Adrenal gland (tissue), 5 donors: Measurements from ENCODE around the gene DKK1.

Experiments
- POLR2A ChIP-seq, 2 donors: fragments of 450-650 bp; IDR thresholded peaks; one replicate each; pipeline ENCODE4 v1.6.1; 2017; ENCODE audit warnings: antibody characterized with exemption in 2 of 2, mild to moderate bottlenecking in 2 of 2, moderate library complexity in 1 of 2
- TF ChIP-seq, protein P1 (sequence below), 6 experiments: fragments of 450-650 bp in 4 of 6; fragments of 200-600 bp in 2 of 6; sonication (generic) in 1 of 6; IDR thresholded peaks; 1 replicate in 5 of 6; 2 replicates in 1 of 6; pipeline versions ENCODE4 v1.5.1 to v1.8.0; 2016 to 2021; ENCODE audit warnings: antibody characterized with exemption in 6 of 6, mild to moderate bottlenecking in 2 of 6, moderate library complexity in 1 of 6
- donor health status: DM: no; HTN: no; CAD: no.

DNA sequence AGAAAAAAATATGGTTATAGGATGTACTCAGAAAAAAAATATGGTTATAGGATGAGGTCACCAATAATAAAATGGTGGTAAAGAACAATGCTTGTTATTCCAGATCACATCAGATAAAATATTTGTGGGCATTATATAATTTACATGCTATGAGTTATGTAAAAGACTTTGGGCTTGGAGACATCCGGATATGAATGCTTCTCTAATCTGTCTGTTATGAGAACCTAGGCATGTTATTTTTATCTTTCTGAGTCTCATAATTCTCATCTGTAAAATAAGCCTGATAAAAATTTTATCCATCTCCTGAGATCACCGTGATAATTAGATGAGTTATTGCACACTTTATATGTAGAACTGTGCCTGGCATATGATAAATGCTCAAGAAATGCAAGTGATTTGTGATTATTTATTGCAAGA, 37.8 kb downstream of the DKK1 start:
- TF ChIP-seq, protein P1, sequence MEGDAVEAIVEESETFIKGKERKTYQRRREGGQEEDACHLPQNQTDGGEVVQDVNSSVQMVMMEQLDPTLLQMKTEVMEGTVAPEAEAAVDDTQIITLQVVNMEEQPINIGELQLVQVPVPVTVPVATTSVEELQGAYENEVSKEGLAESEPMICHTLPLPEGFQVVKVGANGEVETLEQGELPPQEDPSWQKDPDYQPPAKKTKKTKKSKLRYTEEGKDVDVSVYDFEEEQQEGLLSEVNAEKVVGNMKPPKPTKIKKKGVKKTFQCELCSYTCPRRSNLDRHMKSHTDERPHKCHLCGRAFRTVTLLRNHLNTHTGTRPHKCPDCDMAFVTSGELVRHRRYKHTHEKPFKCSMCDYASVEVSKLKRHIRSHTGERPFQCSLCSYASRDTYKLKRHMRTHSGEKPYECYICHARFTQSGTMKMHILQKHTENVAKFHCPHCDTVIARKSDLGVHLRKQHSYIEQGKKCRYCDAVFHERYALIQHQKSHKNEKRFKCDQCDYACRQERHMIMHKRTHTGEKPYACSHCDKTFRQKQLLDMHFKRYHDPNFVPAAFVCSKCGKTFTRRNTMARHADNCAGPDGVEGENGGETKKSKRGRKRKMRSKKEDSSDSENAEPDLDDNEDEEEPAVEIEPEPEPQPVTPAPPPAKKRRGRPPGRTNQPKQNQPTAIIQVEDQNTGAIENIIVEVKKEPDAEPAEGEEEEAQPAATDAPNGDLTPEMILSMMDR (IDR thresholded peaks at IDR 0.05) = no peak
- no peak for TF ChIP-seq POLR2A (IDR thresholded peaks at IDR 0.05)
